H1 (cell line): Measurements from ENCODE around the gene CEMP1. TPM values are rescaled to one million over a fixed set of nuclear protein-coding genes. Genes with fewer than 3 reads are reported as not detected.
"Not testable (repeated sequence)": the region's sequence is repeated elsewhere in the genome, so short reads cannot be mapped to it uniquely, and the experiment has no call there.

Experiments
- CTCF ChIA-PET: fragments of 300-600 bp; sonication (Branson Sonifier 250); formaldehyde crosslinking; loops from one replicate; lab custom pipeline; 2021; ENCODE audit not compliant: partially characterized antibody; lab: Charles Lee
- POLR2A ChIA-PET: fragments of 300-600 bp; sonication (Branson Sonifier 250); formaldehyde crosslinking; loops from one replicate; lab custom pipeline; 2021; ENCODE audit warnings: inconsistent platforms; ENCODE audit not compliant: partially characterized antibody; lab: Charles Lee
- DNase-seq, 2 experiments: peaks; one replicate each; pipeline versions ENCODE4 v3.0.0 to v3.0.0-alpha.2; 2010 to 2022; ENCODE audit warnings: low spot score in 2 of 2, low read depth in 1 of 2, mixed read lengths in 1 of 2
- FAIRE-seq: peaks from 2 replicates; lab custom pipeline; 2011; peaks lifted over from hg19 to GRCh38; lab: Jason Lieb, UNC
- H2AFZ ChIP-seq: 2 replicates; pipeline ENCODE4 v1.8.1; 2012; ENCODE audit warnings: low read length, inconsistent platforms
- H2AK5ac ChIP-seq: 2 replicates; pipeline ENCODE4 v1.6.1; 2013; ENCODE audit warnings: low read depth, low read length
- H2BK120ac ChIP-seq: replicated peaks from 2 replicates; pipeline ENCODE3; 2013; ENCODE audit warnings: low read depth, low read length, inconsistent platforms
- H2BK12ac ChIP-seq: 2 replicates; pipeline ENCODE4 v1.6.1; 2013; ENCODE audit warnings: low read depth, low read length
- H2BK15ac ChIP-seq: 2 replicates; pipeline ENCODE4 v1.6.1; 2013; ENCODE audit warnings: low read length
- H2BK20ac ChIP-seq: 2 replicates; pipeline ENCODE4 v1.6.1; 2013; ENCODE audit warnings: low read length
- H2BK5ac ChIP-seq: 2 replicates; pipeline ENCODE4 v1.6.1; 2013; ENCODE audit warnings: low read depth, low read length
- H3K14ac ChIP-seq: 2 replicates; pipeline ENCODE4 v1.6.1; 2013; ENCODE audit warnings: inconsistent platforms; ENCODE audit not compliant: insufficient read length
- H3K18ac ChIP-seq: 2 replicates; pipeline ENCODE4 v1.6.1; 2013; ENCODE audit warnings: low read length; ENCODE audit errors: extremely low read depth
- H3K23ac ChIP-seq: 2 replicates; pipeline ENCODE4 v1.6.1; 2013; ENCODE audit warnings: inconsistent platforms; ENCODE audit not compliant: insufficient read length
- H3K23me2 ChIP-seq: 2 replicates; pipeline ENCODE4 v1.6.1; 2013; ENCODE audit warnings: low read depth, low read length
- H3K27ac ChIP-seq: 2 replicates; pipeline ENCODE4 v1.6.1; 2011; ENCODE audit warnings: low read depth, low read length, inconsistent platforms
- H3K27me3 ChIP-seq, 4 experiments: replicated peaks in 1 of 4; 1 replicate in 1 of 4; 2 replicates in 3 of 4; pipeline versions ENCODE4 v1.6.1 to v1.8.1; 2011 to 2013; ENCODE audit warnings: low read length in 3 of 4, mild to moderate bottlenecking in 3 of 4, inconsistent platforms in 2 of 4, mixed read lengths in 2 of 4, moderate library complexity in 1 of 4; ENCODE audit not compliant: control insufficient read depth in 3 of 4, insufficient read depth in 3 of 4; ENCODE audit errors: extremely low read depth in 1 of 4
- H3K36me3 ChIP-seq, 4 experiments: 2 replicates each; pipeline versions ENCODE4 v1.6.1 to v1.8.1; 2011 to 2013; ENCODE audit warnings: mild to moderate bottlenecking in 4 of 4, low read length in 3 of 4, moderate library complexity in 2 of 4, control low read depth in 1 of 4, inconsistent platforms in 1 of 4; ENCODE audit not compliant: insufficient read depth in 4 of 4, control insufficient read depth in 2 of 4
- H3K4ac ChIP-seq: replicated peaks from 2 replicates; pipeline ENCODE3; 2013; ENCODE audit warnings: low read length, low read depth, mixed read lengths, inconsistent platforms; ENCODE audit not compliant: insufficient read length
- H3K4me1 ChIP-seq, 4 experiments: replicated peaks in 1 of 4; 1 replicate in 1 of 4; 2 replicates in 3 of 4; pipeline versions ENCODE4 v1.6.1 to v1.8.1; 2011 to 2013; ENCODE audit warnings: low read length in 3 of 4, inconsistent platforms in 2 of 4, mixed read lengths in 1 of 4; ENCODE audit not compliant: insufficient read depth in 4 of 4, control insufficient read depth in 3 of 4
- H3K4me2 ChIP-seq, 2 experiments: 2 replicates each; pipeline versions ENCODE4 v1.6.1 to v1.8.1; 2011 to 2013; ENCODE audit warnings: low read depth in 2 of 2, low read length in 2 of 2, control low read depth in 1 of 2, inconsistent platforms in 1 of 2, mild to moderate bottlenecking in 1 of 2; ENCODE audit not compliant: insufficient read depth in 1 of 2
- H3K4me3 ChIP-seq, 4 experiments: fragments of 200-600, 300-600 bp in 1 of 4; sonication (generic), shearing (Covaris generic), sonication (Bioruptor Twin) in 1 of 4; 2 replicates each; pipeline versions ENCODE4 v1.5.1 to v1.8.1; 2011 to 2016; ENCODE audit warnings: low read length in 4 of 4, low read depth in 3 of 4, control low read depth in 2 of 4, inconsistent platforms in 2 of 4, mild to moderate bottlenecking in 2 of 4, mixed read lengths in 1 of 4, moderate library complexity in 1 of 4; ENCODE audit not compliant: insufficient read depth in 2 of 4; ENCODE audit errors: extremely low read depth in 1 of 4
- H3K56ac ChIP-seq: replicated peaks from 2 replicates; pipeline ENCODE3; 2013; ENCODE audit warnings: low read depth, mild to moderate bottlenecking, mixed read lengths, low read length, inconsistent platforms; ENCODE audit not compliant: insufficient read length
- H3K79me1 ChIP-seq: 2 replicates; pipeline ENCODE4 v1.6.1; 2013; ENCODE audit warnings: low read depth, low read length, control low read depth
- H3K79me2 ChIP-seq, 2 experiments: 2 replicates each; pipeline versions ENCODE4 v1.6.1 to v1.8.1; 2012 to 2013; ENCODE audit warnings: low read length in 2 of 2, mild to moderate bottlenecking in 2 of 2, inconsistent platforms in 1 of 2; ENCODE audit not compliant: insufficient read depth in 2 of 2, control insufficient read depth in 1 of 2
- H3K9ac ChIP-seq, 4 experiments: replicated peaks in 1 of 4; 1 replicate in 1 of 4; 2 replicates in 3 of 4; pipeline versions ENCODE4 v1.6.1 to v1.8.1; 2011 to 2013; ENCODE audit warnings: low read depth in 3 of 4, low read length in 3 of 4, control low read depth in 2 of 4, mild to moderate bottlenecking in 2 of 4, moderate library complexity in 2 of 4, inconsistent platforms in 1 of 4; ENCODE audit errors: extremely low read depth in 1 of 4
- H3K9me3 ChIP-seq, 2 experiments: 2 replicates each; pipeline versions ENCODE4 v1.6.1 to v1.8.1; 2012 to 2013; ENCODE audit warnings: mild to moderate bottlenecking in 2 of 2, moderate library complexity in 2 of 2, control low read depth in 1 of 2, inconsistent platforms in 1 of 2, low read depth in 1 of 2, low read length in 1 of 2, mixed read lengths in 1 of 2; ENCODE audit not compliant: insufficient read depth in 2 of 2
- H4K20me1 ChIP-seq, 2 experiments: replicated peaks in 1 of 2; 2 replicates each; pipeline versions ENCODE3 to v1.8.1; 2011 to 2013; ENCODE audit warnings: inconsistent platforms in 2 of 2, low read length in 2 of 2, mild to moderate bottlenecking in 1 of 2; ENCODE audit not compliant: insufficient read depth in 2 of 2, control insufficient read depth in 1 of 2
- H4K5ac ChIP-seq: 2 replicates; pipeline ENCODE4 v1.6.1; 2013; ENCODE audit warnings: low read length, low read depth, mixed read lengths, inconsistent platforms; ENCODE audit not compliant: insufficient read length
- H4K8ac ChIP-seq: 2 replicates; pipeline ENCODE4 v1.8.0; 2013; ENCODE audit warnings: mild to moderate bottlenecking, moderate library complexity, low read length, inconsistent platforms; ENCODE audit not compliant: insufficient read depth; ENCODE audit errors: extremely low read depth
- H4K91ac ChIP-seq: replicated peaks from 2 replicates; pipeline ENCODE3; 2013; ENCODE audit warnings: low read length, mixed read lengths, inconsistent platforms; ENCODE audit not compliant: insufficient read length
- WGBS, 2 experiments: shearing (Covaris generic) in 1 of 2; methylation state at CpG; one replicate each; pipeline versions ENCODE4 v1.1.6 to v1.1.7; 2013 to 2015; ENCODE audit warnings: low lambda C conversion rate in 2 of 2, mixed read lengths in 2 of 2, inconsistent platforms in 1 of 2, low coverage in 1 of 2, missing lambda C conversion rate in 1 of 2; ENCODE audit not compliant: insufficient replicate concordance in 2 of 2, insufficient coverage in 1 of 2, insufficient read length in 1 of 2; ENCODE audit errors: extremely low coverage in 1 of 2, missing lambda C conversion rate in 1 of 2; 5-methylcytosine and 5-hydroxymethylcytosine counted together
- polyA plus RNA-seq, 7 experiments: library from polyadenylated mRNA; depleted of rRNA in 3 of 7; stranded (reverse) in 5 of 7; unstranded in 2 of 7; fragments of >200 nt in 5 of 7; fragments of 200-250 nt in 2 of 7; gene quantifications; 1 replicate in 5 of 7; 2 replicates in 1 of 7; 4 replicates in 1 of 7; pipeline versions ENCODE4 v1.2.1 to v1.2.3, GENCODE V29; 2011 to 2013; ENCODE audit warnings: missing spikeins in 2 of 7, mixed read lengths in 2 of 7
- total RNA-seq: library from RNA; stranded (reverse); fragmentation: NEBNext Ultra II Directional; extraction: Animal tissue kit (Norgen Biotek cat#: 25700); gene quantifications from 2 replicates; pipeline ENCODE4 v1.2.1, GENCODE V29; 2021

The CEMP1 gene
- total and polyA plus RNA-seq, 2 of the 8 experiments (the other 6 are each of a cell fraction or from before 2014, with no cell fraction given), result not detected

DNA sequence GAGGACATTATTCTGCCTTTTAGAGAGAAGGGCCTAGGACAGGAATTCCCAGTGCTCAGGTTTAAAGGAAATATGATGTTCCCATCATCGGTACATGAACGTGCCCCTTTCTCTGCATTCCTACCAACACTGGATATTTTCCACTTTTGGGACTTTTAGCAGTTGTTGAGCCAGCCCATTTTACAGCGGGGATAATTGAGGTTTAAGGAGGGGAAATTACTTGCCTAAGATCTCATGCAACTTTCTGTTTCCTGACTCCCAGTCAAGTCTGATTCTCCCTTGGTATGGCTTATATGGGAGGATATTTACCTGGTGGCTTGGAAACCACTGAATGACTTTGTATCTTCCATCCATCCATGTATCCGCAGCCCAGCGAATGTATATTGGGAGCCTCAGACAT lies 3.1 kb upstream of the CEMP1 start:
- H3K79me2 ChIP-seq, H3K23ac ChIP-seq, CTCF ChIA-PET, H3K56ac ChIP-seq, H3K18ac ChIP-seq, H3K4ac ChIP-seq, H3K14ac ChIP-seq, H2AK5ac ChIP-seq, H2BK15ac ChIP-seq, H3K27ac ChIP-seq, H3K79me1 ChIP-seq, H2BK120ac ChIP-seq, H3K9ac ChIP-seq, H4K8ac ChIP-seq, H2BK20ac ChIP-seq, FAIRE-seq, H3K36me3 ChIP-seq, H2BK12ac ChIP-seq, H3K4me3 ChIP-seq, H4K91ac ChIP-seq, DNase-seq, H3K4me2 ChIP-seq, H2BK5ac ChIP-seq, H3K9me3 ChIP-seq, H3K27me3 ChIP-seq, H2AFZ ChIP-seq, H4K5ac ChIP-seq: not testable (repeated sequence)
- Histone ChIP-seq H4K20me1 (peaks cover 0 to 12% of the 10 kb centered on the region in 2 experiments), H3K4me1 (peaks cover 0 to 11% (median 7%) of the 10 kb centered on the region in 4 experiments; a peak in 4 of 7 replicates), H3K23me2 (peaks cover 14% of the 10 kb centered on the region)
- POLR2A ChIA-PET, result interaction anchor here (0.7 to 5.4 kb wide), 2 partner anchors 20 to 77 kb away, joined by 3 to 44 read pairs; partner anchors contain the start of gene ATP6V0C
- 88% methylated on average over 5 of the region's 5 CpGs; no CpG with 5 or more reads in 1 of the 2 experiments for WGBS, 2 experiments
